ENCODE results near the gene EFHD1. TPM values are rescaled to one million over a fixed set of nuclear protein-coding genes. Genes with fewer than 3 reads are reported as not detected.

Gene EFHD1
- total RNA-seq (10 to 100 TPM in 2 of 4 donors, 1 to 10 TPM in 2; 6.9 to 20.7 (median 9.8) TPM), polyA plus RNA-seq (10 to 100 TPM in 2 of 3 donors, 1 to 10 TPM in 1; 6.6 to 17.7 (median 10.7) TPM)
- long read RNA-seq, donor 1, transcript EFHD1-201 (4 exons, 2,259 nt) = major isoform, 7 of 7 reads
- long read RNA-seq, donor 1, partial matches to known transcripts = 0 of 7 reads
- long read RNA-seq, donor 1, other reads (novel, unspliced or antisense) = 0 of 7 reads
- long read RNA-seq, donor 2, transcript EFHD1-201 (4 exons, 2,259 nt) = major isoform, 12 of 14 reads
- long read RNA-seq, donor 2, partial matches to known transcripts = 0 of 14 reads
- long read RNA-seq, donor 2, other reads (novel, unspliced or antisense) = 1 of 14 reads

DNA sequence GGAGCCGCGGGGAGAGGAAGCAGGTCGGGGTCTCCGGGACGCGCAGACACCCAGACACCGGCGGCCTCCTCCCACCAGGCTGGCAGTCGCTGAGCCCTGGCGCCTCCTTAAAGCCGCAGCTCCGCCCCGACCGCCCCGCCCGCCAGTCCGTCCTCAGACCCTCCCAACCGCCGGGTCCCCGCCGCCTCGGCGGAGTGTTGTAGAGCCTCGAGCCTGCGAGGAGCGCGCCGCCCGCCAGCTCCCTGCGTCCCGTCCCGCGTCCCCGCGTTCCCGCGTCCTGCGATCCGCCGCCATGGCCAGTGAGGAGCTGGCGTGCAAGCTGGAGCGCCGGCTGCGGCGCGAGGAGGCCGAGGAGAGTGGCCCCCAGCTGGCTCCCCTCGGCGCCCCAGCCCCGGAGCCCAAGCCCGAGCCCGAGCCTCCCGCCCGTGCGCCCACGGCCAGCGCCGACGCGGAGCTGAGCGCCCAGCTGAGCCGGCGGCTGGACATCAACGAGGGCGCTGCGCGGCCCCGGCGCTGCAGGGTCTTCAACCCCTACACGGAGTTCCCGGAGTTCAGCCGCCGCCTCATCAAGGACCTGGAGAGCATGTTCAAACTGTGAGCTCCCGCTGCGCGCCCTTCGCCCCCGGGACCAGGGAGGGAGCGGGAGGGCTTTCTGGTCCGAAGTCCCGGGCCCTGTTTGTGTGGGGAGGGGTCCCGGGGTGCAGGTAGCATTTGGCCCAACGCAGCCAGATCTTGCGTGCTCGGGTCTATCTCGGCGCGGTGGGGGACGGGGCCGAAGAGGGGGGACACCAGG is at the start of gene EFHD1:
Gene EFHD1, plus strand, starts transcription at position 192 of the 793 bp plus-strand sequence. Its CDS starts 101 bp downstream, at position 293.
- peak within 1 kb of the TSS; percentile 72 for H3K4me3 ChIP-seq
- DNase-seq = peak; percentile 85 to 89
- no peaks in the 10 kb centered on the region for H3K36me3 ChIP-seq (ENCODE audit: insufficient read depth in 1 of 2, low read depth in 1 of 2)
- intact Hi-C loops (cut with DNase I) = no loop called here
- peak within 1 kb of the TSS; percentile 58 for H3K27ac ChIP-seq
- peak; percentile 71 to 84 (median 83) for ATAC-seq
- peaks cover 7% of the 10 kb centered on the region for H3K4me1 ChIP-seq
- no peaks in the 10 kb centered on the region for H3K9me3 ChIP-seq
- 0 to 1% (median 1%) methylated on average over 42 to 90 of the region's 90 CpGs for WGBS, 3 donors
- TF ChIP-seq, protein P1, sequence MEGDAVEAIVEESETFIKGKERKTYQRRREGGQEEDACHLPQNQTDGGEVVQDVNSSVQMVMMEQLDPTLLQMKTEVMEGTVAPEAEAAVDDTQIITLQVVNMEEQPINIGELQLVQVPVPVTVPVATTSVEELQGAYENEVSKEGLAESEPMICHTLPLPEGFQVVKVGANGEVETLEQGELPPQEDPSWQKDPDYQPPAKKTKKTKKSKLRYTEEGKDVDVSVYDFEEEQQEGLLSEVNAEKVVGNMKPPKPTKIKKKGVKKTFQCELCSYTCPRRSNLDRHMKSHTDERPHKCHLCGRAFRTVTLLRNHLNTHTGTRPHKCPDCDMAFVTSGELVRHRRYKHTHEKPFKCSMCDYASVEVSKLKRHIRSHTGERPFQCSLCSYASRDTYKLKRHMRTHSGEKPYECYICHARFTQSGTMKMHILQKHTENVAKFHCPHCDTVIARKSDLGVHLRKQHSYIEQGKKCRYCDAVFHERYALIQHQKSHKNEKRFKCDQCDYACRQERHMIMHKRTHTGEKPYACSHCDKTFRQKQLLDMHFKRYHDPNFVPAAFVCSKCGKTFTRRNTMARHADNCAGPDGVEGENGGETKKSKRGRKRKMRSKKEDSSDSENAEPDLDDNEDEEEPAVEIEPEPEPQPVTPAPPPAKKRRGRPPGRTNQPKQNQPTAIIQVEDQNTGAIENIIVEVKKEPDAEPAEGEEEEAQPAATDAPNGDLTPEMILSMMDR (IDR thresholded peaks at IDR 0.05) = no peak
- H3K27me3 ChIP-seq (ENCODE audit: insufficient read depth in 3 of 3, low read length in 2 of 3) = peaks cover 0 to 51% (median 20%) of the 10 kb centered on the region in 3 donors

DNA sequence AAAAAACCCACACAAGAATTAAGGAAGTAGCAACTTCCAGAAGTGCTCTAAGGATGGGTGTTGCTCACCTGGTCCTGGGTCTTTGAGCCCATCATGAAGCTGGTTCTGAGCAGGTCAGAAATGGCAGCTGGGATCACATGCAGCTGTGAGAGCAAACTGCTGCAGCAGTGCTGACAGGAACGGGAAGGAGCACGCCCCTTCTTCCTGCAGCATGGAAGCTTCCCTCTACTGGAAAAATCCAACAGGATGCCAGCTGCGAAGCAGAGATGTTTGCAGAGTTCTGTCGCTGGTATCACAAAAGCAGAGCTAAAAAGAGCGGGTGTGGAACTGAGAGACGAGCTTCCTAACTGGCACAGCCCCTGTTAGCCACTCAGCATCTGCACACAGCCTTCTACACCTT is 49.2 kb upstream of the EFHD1 start:
- ATAC-seq = no peak
- Histone ChIP-seq H3K27me3 (ENCODE audit: insufficient read depth in 3 of 3, low read length in 2 of 3) (no peaks in the 10 kb centered on the region), H3K27ac (no peak overlapping the region), H3K4me1 (peaks cover 10% of the 10 kb centered on the region), H3K36me3 (ENCODE audit: insufficient read depth in 1 of 2, low read depth in 1 of 2) (peaks cover 0 to 48% of the 10 kb centered on the region in 2 donors), H3K4me3 (no peak overlapping the region), H3K9me3 (no peaks in the 10 kb centered on the region)
- WGBS, 3 donors = 76 to 80% (median 76%) methylated on average over 6 of the region's 6 CpGs
- TF ChIP-seq, protein P1 (IDR thresholded peaks at IDR 0.05) = no peak
- intact Hi-C loops (cut with DNase I) = no loop called here
- no peak for DNase-seq

DNA sequence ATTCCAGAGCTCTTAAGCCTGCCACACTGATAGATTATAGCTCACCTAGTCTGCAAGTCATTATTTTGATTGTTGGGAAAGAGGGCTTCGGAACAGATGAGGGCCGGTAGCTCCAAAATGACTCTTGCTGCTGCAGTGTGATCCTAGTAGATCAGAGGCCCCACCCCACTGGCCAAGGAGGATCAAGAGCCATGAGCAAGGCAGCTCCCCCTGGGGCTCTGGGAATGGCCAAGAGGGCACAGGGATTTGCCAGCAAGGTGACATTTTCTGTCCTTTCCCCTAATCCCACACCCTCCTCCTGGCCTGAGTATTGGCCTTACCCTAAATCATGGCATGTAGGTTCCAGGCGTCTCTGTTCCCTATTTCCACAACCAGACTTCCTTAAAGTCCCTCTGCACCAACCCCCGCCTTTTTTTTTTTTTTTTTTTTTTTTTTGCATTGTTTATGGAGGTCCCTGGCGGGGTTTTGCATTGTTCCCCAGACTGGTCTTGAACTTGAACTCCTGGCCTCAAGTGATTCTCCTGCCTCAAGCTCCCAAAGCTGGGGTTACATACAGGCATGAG is 46.4 kb upstream of the EFHD1 start:
- H3K9me3 ChIP-seq = no peaks in the 10 kb centered on the region
- DNase-seq = no peak
- peaks cover 0 to 28% of the 10 kb centered on the region in 2 donors for H3K36me3 ChIP-seq (ENCODE audit: insufficient read depth in 1 of 2, low read depth in 1 of 2)
- WGBS, 3 donors = 78 to 80% (median 80%) methylated on average over 4 to 5 of the region's 5 CpGs
- peak overlapping the region; percentile 7 for H3K27ac ChIP-seq
- ATAC-seq = no peak
- intact Hi-C loops (cut with DNase I) = no loop called here
- peaks cover 15% of the 10 kb centered on the region for H3K4me1 ChIP-seq
- H3K27me3 ChIP-seq (ENCODE audit: insufficient read depth in 3 of 3, low read length in 2 of 3) = no peaks in the 10 kb centered on the region
- TF ChIP-seq, protein P1 (IDR thresholded peaks at IDR 0.05) = no peak
- no peak overlapping the region for H3K4me3 ChIP-seq

GRCh38 chr2:232587512-232587911 is 45.9 kb upstream of the EFHD1 start:
- H3K36me3 ChIP-seq (ENCODE audit: insufficient read depth in 1 of 2, low read depth in 1 of 2) = peaks cover 0 to 24% of the 10 kb centered on the region in 2 donors
- 59 to 63% (median 60%) methylated on average over 7 of the region's 7 CpGs for WGBS, 3 donors
- intact Hi-C loops (cut with DNase I) = no loop called here
- peaks cover 19% of the 10 kb centered on the region for H3K4me1 ChIP-seq
- no peak for DNase-seq
- ATAC-seq = no peak
- H3K27me3 ChIP-seq (ENCODE audit: insufficient read depth in 3 of 3, low read length in 2 of 3) = no peaks in the 10 kb centered on the region
- TF ChIP-seq, protein P1 (IDR thresholded peaks at IDR 0.05) = no peak
- H3K27ac ChIP-seq = peak overlapping the region; percentile 54
- no peak overlapping the region for H3K4me3 ChIP-seq
- no peaks in the 10 kb centered on the region for H3K9me3 ChIP-seq
